ENCODE measurements around the gene URB1.
A peak's percentile ranks its signal among the peaks of the same experiment; 100 is the strongest.

The URB1 gene

GRCh38 chr21:32282992-32283391 lies 109.8 kb downstream of the URB1 start:
- no peaks in the 10 kb centered on the region for H3F3A ChIP-seq (ENCODE audit: insufficient read depth)

GRCh38 chr21:32281531-32281930 lies 111.3 kb downstream of the URB1 start:
- no peaks in the 10 kb centered on the region for H3F3A ChIP-seq (ENCODE audit: insufficient read depth)
- H3K4me3 ChIP-seq (ENCODE audit: insufficient read depth, low read length, poor library complexity, severe bottlenecking), result no peak overlapping the region
- H3K79me2 ChIP-seq (ENCODE audit: insufficient read depth, low read length), result peaks cover 28% of the 10 kb centered on the region
- H3K27ac ChIP-seq (ENCODE audit: low read depth, low read length), result no peak overlapping the region
- H3K9me3 ChIP-seq (ENCODE audit: insufficient read depth, low read length), result no peaks in the 10 kb centered on the region
- TF ChIP-seq CTCF (IDR thresholded peaks at IDR 0.05; ENCODE audit: insufficient read depth, low read length, poor library complexity, severe bottlenecking) (no peak), EZH2phosphoT487 (conservative IDR thresholded peaks at IDR 0.05; ENCODE audit: low read length) (no peak)
- H3K36me3 ChIP-seq (ENCODE audit: low read length), result no peaks in the 10 kb centered on the region
- no peak overlapping the region for H3K9ac ChIP-seq (ENCODE audit: low read length)
- no peak overlapping the region for H2AFZ ChIP-seq (ENCODE audit: low read depth, low read length, severe bottlenecking)
- H3K27me3 ChIP-seq (ENCODE audit: low read length), result no peaks in the 10 kb centered on the region
- no peaks in the 10 kb centered on the region for H3K9me2 ChIP-seq (replicated peaks; ENCODE audit: insufficient read depth, low read length)
- H3K4me2 ChIP-seq (ENCODE audit: low read depth, low read length, poor library complexity, severe bottlenecking), result no peak overlapping the region
- no peaks in the 10 kb centered on the region for H4K20me1 ChIP-seq (ENCODE audit: low read depth, low read length)

More at GRCh38 chr21:32282992-32283391, 109.8 kb downstream of the URB1 start:
- no peak overlapping the region for H3K9ac ChIP-seq (ENCODE audit: low read length)
- no peaks in the 10 kb centered on the region for H4K20me1 ChIP-seq (ENCODE audit: low read depth, low read length)
- no peaks in the 10 kb centered on the region for H3K9me2 ChIP-seq (replicated peaks; ENCODE audit: insufficient read depth, low read length)
- no peak overlapping the region for H3K4me2 ChIP-seq (ENCODE audit: low read depth, low read length, poor library complexity, severe bottlenecking)
- H3K36me3 ChIP-seq (ENCODE audit: low read length), result no peaks in the 10 kb centered on the region
- no peak overlapping the region for H3K27ac ChIP-seq (ENCODE audit: low read depth, low read length)
- H2AFZ ChIP-seq (ENCODE audit: low read depth, low read length, severe bottlenecking), result no peak overlapping the region
- no peaks in the 10 kb centered on the region for H3K9me3 ChIP-seq (ENCODE audit: insufficient read depth, low read length)
- peaks cover 15% of the 10 kb centered on the region for H3K79me2 ChIP-seq (ENCODE audit: insufficient read depth, low read length)
- no peak overlapping the region for H3K4me3 ChIP-seq (ENCODE audit: insufficient read depth, low read length, poor library complexity, severe bottlenecking)
- TF ChIP-seq CTCF (IDR thresholded peaks at IDR 0.05; ENCODE audit: insufficient read depth, low read length, poor library complexity, severe bottlenecking), result no peak
- TF ChIP-seq EZH2phosphoT487 (conservative IDR thresholded peaks at IDR 0.05; ENCODE audit: low read length), result no peak
- no peaks in the 10 kb centered on the region for H3K27me3 ChIP-seq (ENCODE audit: low read length)

- H2AFZ ChIP-seq (ENCODE audit: low read depth, low read length, severe bottlenecking), result peak overlapping the region; percentile 73
- 0 out of 2 replicates have a peak overlapping the region, but pooled peaks have one; percentile 3 for H3K27ac ChIP-seq (ENCODE audit: low read depth, low read length)
These were observed 113.5 kb downstream of the URB1 start for GRCh38 chr21:32279377-32279680.

More at GRCh38 chr21:32279377-32279680, 113.5 kb downstream of the URB1 start:
- Histone ChIP-seq H3K9me2 (replicated peaks; ENCODE audit: insufficient read depth, low read length) (no peaks in the 10 kb centered on the region), H3F3A (ENCODE audit: insufficient read depth) (no peaks in the 10 kb centered on the region), H3K9me3 (ENCODE audit: insufficient read depth, low read length) (no peaks in the 10 kb centered on the region), H3K4me3 (ENCODE audit: insufficient read depth, low read length, poor library complexity, severe bottlenecking) (peak overlapping the region; percentile 72), H3K36me3 (ENCODE audit: low read length) (no peaks in the 10 kb centered on the region), H3K79me2 (ENCODE audit: insufficient read depth, low read length) (peaks cover 36% of the 10 kb centered on the region), H3K9ac (ENCODE audit: low read length) (peak overlapping the region; percentile 82), H3K27me3 (ENCODE audit: low read length) (no peaks in the 10 kb centered on the region), H4K20me1 (ENCODE audit: low read depth, low read length) (no peaks in the 10 kb centered on the region), H3K4me2 (ENCODE audit: low read depth, low read length, poor library complexity, severe bottlenecking) (peak overlapping the region; percentile 87)
- TF ChIP-seq CTCF (IDR thresholded peaks at IDR 0.05; ENCODE audit: insufficient read depth, low read length, poor library complexity, severe bottlenecking) (no peak), EZH2phosphoT487 (conservative IDR thresholded peaks at IDR 0.05; ENCODE audit: low read length) (no peak)
